GM23338 (cell line): ENCODE data around the gene ACTN2. TPM values are rescaled to one million over a fixed set of nuclear protein-coding genes. Genes with fewer than 3 reads are reported as not detected.

Source experiments
- ATAC-seq: fragments of 200-7000 bp; cut with Tn5 transposase; 3 replicates; pipeline ENCODE4 v1.9.1; 2020
- DNase-seq: peaks from one replicate; pipeline ENCODE4 v3.0.0-alpha.2; 2015; ENCODE audit warnings: low spot score
- H2AFZ ChIP-seq: fragments of 200-600 bp; sonication (generic); 2 replicates; pipeline ENCODE4 v1.8.0; 2016; ENCODE audit warnings: antibody characterized with exemption, mild to moderate bottlenecking, moderate library complexity
- H3F3A ChIP-seq: fragments of 200-600 bp; sonication (generic); replicated peaks from 2 replicates; pipeline ENCODE4 v1.8.0; 2017; ENCODE audit warnings: antibody characterized with exemption, mixed run types, low read depth
- H3K27ac ChIP-seq: fragments of 200-600 bp; sonication (generic); 2 replicates; pipeline ENCODE4 v1.6.1; 2016; ENCODE audit warnings: low read depth
- H3K27me3 ChIP-seq: fragments of 200-600 bp; sonication (generic); 2 replicates; pipeline ENCODE4 v1.8.0; 2016; ENCODE audit warnings: mild to moderate bottlenecking, mixed run types, moderate library complexity; ENCODE audit not compliant: insufficient read depth
- H3K36me3 ChIP-seq: fragments of 200-600 bp; sonication (generic); 2 replicates; pipeline ENCODE4 v1.8.0; 2016; ENCODE audit warnings: mild to moderate bottlenecking; ENCODE audit not compliant: insufficient read depth
- H3K4me1 ChIP-seq: fragments of 200-600 bp; sonication (generic); 2 replicates; pipeline ENCODE4 v1.8.0; 2016; ENCODE audit warnings: mild to moderate bottlenecking, moderate library complexity; ENCODE audit not compliant: insufficient read depth
- H3K4me2 ChIP-seq: fragments of 200-600 bp; sonication (generic); 2 replicates; pipeline ENCODE4 v1.7.1; 2017; ENCODE audit warnings: mixed run types
- H3K4me3 ChIP-seq: fragments of 200-600 bp; sonication (generic); 2 replicates; pipeline ENCODE4 v1.6.1; 2016; ENCODE audit warnings: mixed run types
- H3K79me2 ChIP-seq: fragments of 200-600 bp; sonication (generic); replicated peaks from 2 replicates; pipeline ENCODE4 v1.8.0; 2017; ENCODE audit warnings: mild to moderate bottlenecking; ENCODE audit not compliant: insufficient read depth
- H3K9me2 ChIP-seq: fragments of 200-600 bp; sonication (generic); 2 replicates; pipeline ENCODE4 v1.8.0; 2017; ENCODE audit not compliant: insufficient read depth
- H4K20me1 ChIP-seq: fragments of 200-600 bp; sonication (generic); replicated peaks from 2 replicates; pipeline ENCODE4 v1.8.0; 2017; ENCODE audit warnings: mild to moderate bottlenecking; ENCODE audit not compliant: insufficient read depth
- H3K27ac Mint-ChIP-seq: 2 replicates; pipeline ENCODE4 v1.8.0; 2020; ENCODE audit warnings: inconsistent platforms, mild to moderate bottlenecking, moderate library complexity, mixed read lengths
- H3K27me3 Mint-ChIP-seq: 3 replicates; pipeline ENCODE4 v1.8.0; 2022; ENCODE audit warnings: low read depth, mild to moderate bottlenecking, moderate library complexity, mixed read lengths, inconsistent platforms; ENCODE audit not compliant: insufficient read depth, poor library complexity
- H3K36me3 Mint-ChIP-seq: 3 replicates; pipeline ENCODE4 v1.8.0; 2021; ENCODE audit warnings: low read depth, mild to moderate bottlenecking, inconsistent platforms, moderate library complexity, mixed read lengths
- H3K4me1 Mint-ChIP-seq: 3 replicates; pipeline ENCODE4 v1.8.0; 2020; ENCODE audit warnings: mild to moderate bottlenecking, inconsistent platforms, mixed read lengths
- H3K4me3 Mint-ChIP-seq: 3 replicates; pipeline ENCODE4 v1.8.0; 2021; ENCODE audit warnings: moderate library complexity, mild to moderate bottlenecking, inconsistent platforms, mixed read lengths
- H3K9me3 Mint-ChIP-seq: 3 replicates; pipeline ENCODE4 v1.8.0; 2020; ENCODE audit warnings: moderate library complexity, mild to moderate bottlenecking, inconsistent platforms, mixed read lengths
- CTCF ChIP-seq, 2 experiments: fragments of 200-600 bp in 1 of 2; sonication (generic) in 1 of 2; conservative IDR thresholded peaks; 2 replicates each; pipeline versions ENCODE4 v1.5.1 to v1.6.1; 2016 to 2017; ENCODE audit warnings: antibody characterized with exemption in 2 of 2, low read depth in 2 of 2, mild to moderate bottlenecking in 2 of 2, moderate library complexity in 1 of 2
- EZH2 ChIP-seq: fragments of 200-600 bp; sonication (generic); IDR thresholded peaks from one replicate; pipeline ENCODE4 v1.8.0; 2017; ENCODE audit warnings: antibody characterized with exemption, mild to moderate bottlenecking, low read depth; ENCODE audit not compliant: unreplicated experiment
- EZH2phosphoT487 ChIP-seq: fragments of 200-600 bp; sonication (generic); IDR thresholded peaks from one replicate; pipeline ENCODE4 v1.8.1; 2018; ENCODE audit warnings: antibody characterized with exemption; ENCODE audit not compliant: unreplicated experiment
- NANOG ChIP-seq: IDR thresholded peaks from 2 replicates; pipeline ENCODE4 v1.6.1; 2016; ENCODE audit warnings: antibody characterized with exemption, borderline replicate concordance
- POLR2AphosphoS5 ChIP-seq: IDR thresholded peaks from 2 replicates; pipeline ENCODE4 v1.6.1; 2016; ENCODE audit warnings: antibody characterized with exemption, low read depth
- ZNF114 ChIP-seq: fragments of 250-450 bp; sonication (Bioruptor Pico); IDR thresholded peaks from 2 replicates; pipeline ENCODE4 v1.5.0; 2020; ENCODE audit warnings: mild to moderate bottlenecking, moderate library complexity
- ZNF331 ChIP-seq: fragments of 250-450 bp; sonication (Bioruptor Pico); IDR thresholded peaks from 2 replicates; pipeline ENCODE4 v1.5.0; 2020; ENCODE audit warnings: low read depth, mild to moderate bottlenecking, moderate library complexity
- polyA plus RNA-seq: library from polyadenylated mRNA; unstranded; fragments of >200 nt; fragmentation: Nextera tagmentation; extraction: Ambion mirVana; gene quantifications from 2 replicates; pipeline ENCODE4 v1.2.1, GENCODE V29; 2016
- total RNA-seq: library from RNA; depleted of rRNA; stranded (reverse); fragments of >200 nt; shearing (Covaris generic); gene quantifications from 2 replicates; pipeline ENCODE4 v1.2.3, GENCODE V29; 2014
- TF ChIP-seq, protein P1 (sequence below): fragments of 250-450 bp; sonication (Bioruptor Pico); IDR thresholded peaks from 2 replicates; pipeline ENCODE4 v1.5.0; 2020; ENCODE audit warnings: mild to moderate bottlenecking, moderate library complexity
- TF ChIP-seq, protein P2 (sequence below): IDR thresholded peaks from 2 replicates; pipeline ENCODE4 v1.6.1; 2016; ENCODE audit warnings: antibody characterized with exemption

The ACTN2 gene
- total and polyA plus RNA-seq, 2 experiments from 2014 or later, result 1.9 to 2.8 TPM

GRCh38 chr1:236808564-236809130 lies 122.3 kb downstream of the ACTN2 start (continued):
- TF ChIP-seq, protein P1, sequence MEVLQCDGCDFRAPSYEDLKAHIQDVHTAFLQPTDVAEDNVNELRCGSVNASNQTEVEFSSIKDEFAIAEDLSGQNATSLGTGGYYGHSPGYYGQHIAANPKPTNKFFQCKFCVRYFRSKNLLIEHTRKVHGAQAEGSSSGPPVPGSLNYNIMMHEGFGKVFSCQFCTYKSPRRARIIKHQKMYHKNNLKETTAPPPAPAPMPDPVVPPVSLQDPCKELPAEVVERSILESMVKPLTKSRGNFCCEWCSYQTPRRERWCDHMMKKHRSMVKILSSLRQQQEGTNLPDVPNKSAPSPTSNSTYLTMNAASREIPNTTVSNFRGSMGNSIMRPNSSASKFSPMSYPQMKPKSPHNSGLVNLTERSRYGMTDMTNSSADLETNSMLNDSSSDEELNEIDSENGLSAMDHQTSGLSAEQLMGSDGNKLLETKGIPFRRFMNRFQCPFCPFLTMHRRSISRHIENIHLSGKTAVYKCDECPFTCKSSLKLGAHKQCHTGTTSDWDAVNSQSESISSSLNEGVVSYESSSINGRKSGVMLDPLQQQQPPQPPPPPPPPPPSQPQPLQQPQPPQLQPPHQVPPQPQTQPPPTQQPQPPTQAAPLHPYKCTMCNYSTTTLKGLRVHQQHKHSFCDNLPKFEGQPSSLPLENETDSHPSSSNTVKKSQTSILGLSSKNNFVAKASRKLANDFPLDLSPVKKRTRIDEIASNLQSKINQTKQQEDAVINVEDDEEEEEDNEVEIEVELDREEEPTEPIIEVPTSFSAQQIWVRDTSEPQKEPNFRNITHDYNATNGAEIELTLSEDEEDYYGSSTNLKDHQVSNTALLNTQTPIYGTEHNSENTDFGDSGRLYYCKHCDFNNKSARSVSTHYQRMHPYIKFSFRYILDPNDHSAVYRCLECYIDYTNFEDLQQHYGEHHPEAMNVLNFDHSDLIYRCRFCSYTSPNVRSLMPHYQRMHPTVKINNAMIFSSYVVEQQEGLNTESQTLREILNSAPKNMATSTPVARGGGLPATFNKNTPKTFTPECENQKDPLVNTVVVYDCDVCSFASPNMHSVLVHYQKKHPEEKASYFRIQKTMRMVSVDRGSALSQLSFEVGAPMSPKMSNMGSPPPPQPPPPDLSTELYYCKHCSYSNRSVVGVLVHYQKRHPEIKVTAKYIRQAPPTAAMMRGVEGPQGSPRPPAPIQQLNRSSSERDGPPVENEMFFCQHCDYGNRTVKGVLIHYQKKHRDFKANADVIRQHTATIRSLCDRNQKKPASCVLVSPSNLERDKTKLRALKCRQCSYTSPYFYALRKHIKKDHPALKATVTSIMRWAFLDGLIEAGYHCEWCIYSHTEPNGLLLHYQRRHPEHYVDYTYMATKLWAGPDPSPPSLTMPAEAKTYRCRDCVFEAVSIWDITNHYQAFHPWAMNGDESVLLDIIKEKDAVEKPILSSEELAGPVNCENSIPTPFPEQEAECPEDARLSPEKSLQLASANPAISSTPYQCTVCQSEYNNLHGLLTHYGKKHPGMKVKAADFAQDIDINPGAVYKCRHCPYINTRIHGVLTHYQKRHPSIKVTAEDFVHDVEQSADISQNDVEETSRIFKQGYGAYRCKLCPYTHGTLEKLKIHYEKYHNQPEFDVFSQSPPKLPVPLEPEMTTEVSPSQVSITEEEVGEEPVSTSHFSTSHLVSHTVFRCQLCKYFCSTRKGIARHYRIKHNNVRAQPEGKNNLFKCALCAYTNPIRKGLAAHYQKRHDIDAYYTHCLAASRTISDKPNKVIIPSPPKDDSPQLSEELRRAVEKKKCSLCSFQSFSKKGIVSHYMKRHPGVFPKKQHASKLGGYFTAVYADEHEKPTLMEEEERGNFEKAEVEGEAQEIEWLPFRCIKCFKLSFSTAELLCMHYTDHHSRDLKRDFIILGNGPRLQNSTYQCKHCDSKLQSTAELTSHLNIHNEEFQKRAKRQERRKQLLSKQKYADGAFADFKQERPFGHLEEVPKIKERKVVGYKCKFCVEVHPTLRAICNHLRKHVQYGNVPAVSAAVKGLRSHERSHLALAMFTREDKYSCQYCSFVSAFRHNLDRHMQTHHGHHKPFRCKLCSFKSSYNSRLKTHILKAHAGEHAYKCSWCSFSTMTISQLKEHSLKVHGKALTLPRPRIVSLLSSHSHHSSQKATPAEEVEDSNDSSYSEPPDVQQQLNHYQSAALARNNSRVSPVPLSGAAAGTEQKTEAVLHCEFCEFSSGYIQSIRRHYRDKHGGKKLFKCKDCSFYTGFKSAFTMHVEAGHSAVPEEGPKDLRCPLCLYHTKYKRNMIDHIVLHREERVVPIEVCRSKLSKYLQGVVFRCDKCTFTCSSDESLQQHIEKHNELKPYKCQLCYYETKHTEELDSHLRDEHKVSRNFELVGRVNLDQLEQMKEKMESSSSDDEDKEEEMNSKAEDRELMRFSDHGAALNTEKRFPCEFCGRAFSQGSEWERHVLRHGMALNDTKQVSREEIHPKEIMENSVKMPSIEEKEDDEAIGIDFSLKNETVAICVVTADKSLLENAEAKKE (CRISPR knock-in tag), result no peak
- no peak for TF ChIP-seq ZNF331 (CRISPR knock-in tag)
- TF ChIP-seq, protein P2, sequence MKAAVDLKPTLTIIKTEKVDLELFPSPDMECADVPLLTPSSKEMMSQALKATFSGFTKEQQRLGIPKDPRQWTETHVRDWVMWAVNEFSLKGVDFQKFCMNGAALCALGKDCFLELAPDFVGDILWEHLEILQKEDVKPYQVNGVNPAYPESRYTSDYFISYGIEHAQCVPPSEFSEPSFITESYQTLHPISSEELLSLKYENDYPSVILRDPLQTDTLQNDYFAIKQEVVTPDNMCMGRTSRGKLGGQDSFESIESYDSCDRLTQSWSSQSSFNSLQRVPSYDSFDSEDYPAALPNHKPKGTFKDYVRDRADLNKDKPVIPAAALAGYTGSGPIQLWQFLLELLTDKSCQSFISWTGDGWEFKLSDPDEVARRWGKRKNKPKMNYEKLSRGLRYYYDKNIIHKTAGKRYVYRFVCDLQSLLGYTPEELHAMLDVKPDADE, result no peak

- no peaks in the 10 kb centered on the region for H3K9me3 Mint-ChIP-seq
- ATAC-seq, result no peak
- peaks cover 7% of the 10 kb centered on the region; the same call in 1 of the 2 replicates for H3K36me3 ChIP-seq
- TF ChIP-seq EZH2, result no peak
- no peak for TF ChIP-seq CTCF (conservative IDR thresholded peaks at IDR 0.05; ENCODE audit: low read depth in 2 of 2)
- no peak for TF ChIP-seq EZH2phosphoT487
- TF ChIP-seq, protein P2, result no peak
- TF ChIP-seq ZNF114 (CRISPR knock-in tag), result no peak
- TF ChIP-seq POLR2AphosphoS5, result no peak
- no peak for TF ChIP-seq NANOG
Observed at GRCh38 chr1:236809148-236809547, 122.8 kb downstream of the ACTN2 start.

More at GRCh38 chr1:236809148-236809547, 122.8 kb downstream of the ACTN2 start:
- H3F3A ChIP-seq, result no peaks in the 10 kb centered on the region
- no peaks in the 10 kb centered on the region for H3K4me1 Mint-ChIP-seq
- H4K20me1 ChIP-seq, result no peaks in the 10 kb centered on the region; the same call in 1 of the 2 replicates
- H3K9me2 ChIP-seq, result no peaks in the 10 kb centered on the region
- no peaks in the 10 kb centered on the region for H3K27me3 Mint-ChIP-seq
- peaks cover 8% of the 10 kb centered on the region for H3K79me2 ChIP-seq
- H3K4me3 Mint-ChIP-seq, result no peak overlapping the region
- H3K27ac Mint-ChIP-seq, result no peak overlapping the region
- no peak overlapping the region for H3K27ac ChIP-seq
- DNase-seq, result no peak
- H3K4me3 ChIP-seq, result no peak overlapping the region
- H2AFZ ChIP-seq, result no peak overlapping the region
- peaks cover 22% of the 10 kb centered on the region for H3K36me3 Mint-ChIP-seq
- H3K4me1 ChIP-seq, result no peaks in the 10 kb centered on the region
- no peaks in the 10 kb centered on the region for H3K27me3 ChIP-seq
- no peak overlapping the region for H3K4me2 ChIP-seq
